ELF-1 (cell line): ENCODE data around the gene GABRB2.

ENCODE experiments used
- DNase-seq: peaks from one replicate; pipeline ENCODE4 v3.0.0-alpha.2; 2016; ENCODE audit warnings: low read depth, low spot score

Gene GABRB2

GRCh38 chr5:161391016-161391415 lies 155.5 kb downstream of the GABRB2 start:
- DNase-seq = no peak

GRCh38 chr5:161387121-161387520 lies 159.4 kb downstream of the GABRB2 start:
- DNase-seq = no peak

GRCh38 chr5:161385027-161385426 lies 161.5 kb downstream of the GABRB2 start:
- no peak for DNase-seq

GRCh38 chr5:161382685-161383084 lies 163.8 kb downstream of the GABRB2 start:
- no peak for DNase-seq

GRCh38 chr5:161380486-161380885 lies 166.0 kb downstream of the GABRB2 start:
- no peak for DNase-seq

- DNase-seq = no peak
Observed at GRCh38 chr5:161378701-161379100, 167.8 kb downstream of the GABRB2 start.

GRCh38 chr5:161376034-161376433 lies 170.5 kb downstream of the GABRB2 start:
- DNase-seq = no peak

GRCh38 chr5:161373345-161373707 lies 173.2 kb downstream of the GABRB2 start:
- DNase-seq = no peak

- no peak for DNase-seq
Observed at GRCh38 chr5:161372682-161373344, 173.7 kb downstream of the GABRB2 start.

GRCh38 chr5:161369022-161369421 lies 177.5 kb downstream of the GABRB2 start:
- DNase-seq = no peak

- DNase-seq = no peak
Observed at GRCh38 chr5:161358446-161358845, 188.1 kb downstream of the GABRB2 start.

- no peak for DNase-seq
Observed at GRCh38 chr5:161344234-161344633, 202.3 kb downstream of the GABRB2 start.

GRCh38 chr5:161342886-161343285 lies 203.6 kb downstream of the GABRB2 start:
- no peak for DNase-seq

- no peak for DNase-seq
Observed at GRCh38 chr5:161340012-161340411, 206.5 kb downstream of the GABRB2 start.

- DNase-seq = no peak
Observed at GRCh38 chr5:161333194-161333880, 213.2 kb downstream of the GABRB2 start.

GRCh38 chr5:161332343-161332742 lies 214.2 kb downstream of the GABRB2 start:
- no peak for DNase-seq

- DNase-seq = no peak
Observed at GRCh38 chr5:161314033-161314432, 232.5 kb downstream of the GABRB2 start.

GRCh38 chr5:161312882-161313281 lies 233.6 kb downstream of the GABRB2 start:
- no peak for DNase-seq

- DNase-seq = no peak
Observed at GRCh38 chr5:161311965-161312364, 234.6 kb downstream of the GABRB2 start.

GRCh38 chr5:161311146-161311708 lies 235.3 kb downstream of the GABRB2 start:
- DNase-seq = no peak

- DNase-seq = no peak
Observed at GRCh38 chr5:161306351-161306995, 240.1 kb downstream of the GABRB2 start.

- no peak for DNase-seq
Observed at GRCh38 chr5:161305601-161306000, 240.9 kb downstream of the GABRB2 start.

- no peak for DNase-seq
Observed at GRCh38 chr5:161302559-161302958, 244.0 kb downstream of the GABRB2 start.
